ENCODE measurements around the gene MSI2.

Gene MSI2

DNA sequence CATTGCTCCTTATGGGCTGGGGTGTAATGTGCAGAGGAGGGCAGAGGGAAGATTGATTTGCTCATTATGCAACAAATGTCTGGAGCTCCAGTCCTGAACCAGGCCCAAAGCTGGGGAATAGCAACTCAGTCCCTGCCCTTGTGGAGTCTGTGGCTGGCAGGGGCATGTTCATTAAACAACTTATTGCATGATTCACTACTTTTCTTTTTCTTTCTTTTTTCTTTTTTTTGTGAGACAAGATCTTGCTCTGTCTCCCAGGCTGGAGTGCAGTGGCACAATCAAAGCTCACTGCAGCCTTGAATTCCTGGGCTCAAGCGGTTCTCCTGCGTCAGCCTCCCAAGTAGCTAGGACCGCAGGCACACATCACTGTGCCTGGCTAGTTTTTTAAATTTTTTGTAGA is 23.1 kb downstream of the MSI2 start:
- TF ChIP-seq, protein P1, sequence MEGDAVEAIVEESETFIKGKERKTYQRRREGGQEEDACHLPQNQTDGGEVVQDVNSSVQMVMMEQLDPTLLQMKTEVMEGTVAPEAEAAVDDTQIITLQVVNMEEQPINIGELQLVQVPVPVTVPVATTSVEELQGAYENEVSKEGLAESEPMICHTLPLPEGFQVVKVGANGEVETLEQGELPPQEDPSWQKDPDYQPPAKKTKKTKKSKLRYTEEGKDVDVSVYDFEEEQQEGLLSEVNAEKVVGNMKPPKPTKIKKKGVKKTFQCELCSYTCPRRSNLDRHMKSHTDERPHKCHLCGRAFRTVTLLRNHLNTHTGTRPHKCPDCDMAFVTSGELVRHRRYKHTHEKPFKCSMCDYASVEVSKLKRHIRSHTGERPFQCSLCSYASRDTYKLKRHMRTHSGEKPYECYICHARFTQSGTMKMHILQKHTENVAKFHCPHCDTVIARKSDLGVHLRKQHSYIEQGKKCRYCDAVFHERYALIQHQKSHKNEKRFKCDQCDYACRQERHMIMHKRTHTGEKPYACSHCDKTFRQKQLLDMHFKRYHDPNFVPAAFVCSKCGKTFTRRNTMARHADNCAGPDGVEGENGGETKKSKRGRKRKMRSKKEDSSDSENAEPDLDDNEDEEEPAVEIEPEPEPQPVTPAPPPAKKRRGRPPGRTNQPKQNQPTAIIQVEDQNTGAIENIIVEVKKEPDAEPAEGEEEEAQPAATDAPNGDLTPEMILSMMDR (IDR thresholded peaks at IDR 0.05; ENCODE audit: low read depth, low read length, poor library complexity, severe bottlenecking), result no peak
- TF ChIP-seq EZH2phosphoT487 (IDR thresholded peaks at IDR 0.05; ENCODE audit: borderline replicate concordance, low read length), result no peak
- Histone ChIP-seq H3K4me1 (ENCODE audit: control insufficient read depth, low read length) (peaks cover 18% of the 10 kb centered on the region), H3K4me3 (ENCODE audit: low read length) (no peak overlapping the region)

DNA sequence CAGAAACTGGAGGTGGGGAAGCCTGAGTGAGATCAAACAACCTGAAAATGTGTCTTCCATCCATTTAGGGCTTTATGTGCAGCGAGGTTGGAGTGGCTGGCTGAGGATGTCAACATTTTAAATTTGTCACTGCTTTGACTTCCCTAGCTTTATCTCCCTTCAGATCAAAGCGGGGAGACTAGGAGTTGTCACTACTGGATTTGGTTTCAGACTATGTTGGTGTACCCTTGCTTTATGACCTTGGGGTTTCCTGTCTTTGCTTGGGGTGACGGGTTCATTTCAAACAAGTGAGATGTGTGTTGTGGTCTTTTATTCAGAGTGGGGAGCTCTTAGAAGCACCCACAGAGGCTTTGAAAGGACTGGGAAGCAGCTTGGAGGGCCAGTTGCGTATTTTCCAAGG is 25.6 kb downstream of the MSI2 start:
- Histone ChIP-seq H3K9me2 (replicated peaks; ENCODE audit: control insufficient read depth, low read length) (no peaks in the 10 kb centered on the region), H3K36me3 (ENCODE audit: control insufficient read depth, low read length) (peaks cover 87% of the 10 kb centered on the region), H3K27ac (ENCODE audit: low read depth, low read length) (no peak overlapping the region), H3K4me1 (ENCODE audit: control insufficient read depth, low read length) (peaks cover 38% of the 10 kb centered on the region), H3F3A (ENCODE audit: control insufficient read depth, insufficient read depth) (no peaks in the 10 kb centered on the region), H3K4me3 (ENCODE audit: low read length) (no peak overlapping the region), H3K9me3 (ENCODE audit: control insufficient read depth, insufficient read depth, low read length) (no peaks in the 10 kb centered on the region), H4K20me1 (ENCODE audit: control insufficient read depth, insufficient read depth, low read depth, low read length) (peaks cover 12% of the 10 kb centered on the region; the same call in 1 of the 2 replicates), H3K79me2 (ENCODE audit: control insufficient read depth, low read length) (peaks cover 86% of the 10 kb centered on the region), H3K27me3 (ENCODE audit: control insufficient read depth, low read length) (no peaks in the 10 kb centered on the region), H3K4me2 (ENCODE audit: low read length) (no peak overlapping the region)
- TF ChIP-seq EZH2phosphoT487 (IDR thresholded peaks at IDR 0.05; ENCODE audit: borderline replicate concordance, low read length), result no peak
- TF ChIP-seq, protein P1 (IDR thresholded peaks at IDR 0.05; ENCODE audit: low read depth, low read length, poor library complexity, severe bottlenecking), result no peak

More for the DNA sequence above, 23.1 kb downstream of the MSI2 start:
- no peak overlapping the region for H3K27ac ChIP-seq (ENCODE audit: low read depth, low read length)
- H4K20me1 ChIP-seq (ENCODE audit: control insufficient read depth, insufficient read depth, low read depth, low read length), result peaks cover 10% of the 10 kb centered on the region; the same call in 1 of the 2 replicates
- H3K9me2 ChIP-seq (replicated peaks; ENCODE audit: control insufficient read depth, low read length), result no peaks in the 10 kb centered on the region
- no peak overlapping the region for H3K4me2 ChIP-seq (ENCODE audit: low read length)
- peaks cover 89% of the 10 kb centered on the region for H3K36me3 ChIP-seq (ENCODE audit: control insufficient read depth, low read length)
- no peaks in the 10 kb centered on the region for H3K9me3 ChIP-seq (ENCODE audit: control insufficient read depth, insufficient read depth, low read length)
- H3K27me3 ChIP-seq (ENCODE audit: control insufficient read depth, low read length), result no peaks in the 10 kb centered on the region
- H3K79me2 ChIP-seq (ENCODE audit: control insufficient read depth, low read length), result peaks cover 84% of the 10 kb centered on the region
- no peaks in the 10 kb centered on the region for H3F3A ChIP-seq (ENCODE audit: control insufficient read depth, insufficient read depth)

DNA sequence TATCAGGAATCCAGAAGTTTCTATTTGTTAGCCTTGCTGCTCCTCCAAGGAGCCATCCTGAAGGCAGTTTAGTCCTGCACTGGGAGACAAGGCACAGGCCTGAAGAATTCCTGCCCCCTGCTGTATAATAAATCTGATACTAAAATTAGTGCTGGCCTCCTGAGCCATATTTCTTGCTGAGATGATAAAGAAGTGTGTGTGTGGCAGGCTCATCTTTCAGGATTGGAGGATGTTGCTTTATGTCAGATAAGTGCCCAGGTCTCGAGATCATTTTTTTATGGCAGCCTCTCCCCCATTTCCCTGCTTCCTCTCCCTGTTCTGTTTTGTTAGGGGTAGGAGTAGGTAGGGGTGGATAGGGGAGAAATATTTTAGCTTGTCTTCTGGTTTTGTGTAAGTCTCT is 26.0 kb downstream of the MSI2 start:
- Histone ChIP-seq H3F3A (ENCODE audit: control insufficient read depth, insufficient read depth) (no peaks in the 10 kb centered on the region), H3K27me3 (ENCODE audit: control insufficient read depth, low read length) (no peaks in the 10 kb centered on the region), H3K9me2 (replicated peaks; ENCODE audit: control insufficient read depth, low read length) (no peaks in the 10 kb centered on the region), H3K27ac (ENCODE audit: low read depth, low read length) (no peak overlapping the region), H3K4me2 (ENCODE audit: low read length) (no peak overlapping the region), H3K4me1 (ENCODE audit: control insufficient read depth, low read length) (peaks cover 38% of the 10 kb centered on the region), H3K36me3 (ENCODE audit: control insufficient read depth, low read length) (peaks cover 88% of the 10 kb centered on the region), H3K9me3 (ENCODE audit: control insufficient read depth, insufficient read depth, low read length) (no peaks in the 10 kb centered on the region), H3K79me2 (ENCODE audit: control insufficient read depth, low read length) (peaks cover 90% of the 10 kb centered on the region), H4K20me1 (ENCODE audit: control insufficient read depth, insufficient read depth, low read depth, low read length) (peaks cover 12% of the 10 kb centered on the region; the same call in 1 of the 2 replicates), H3K4me3 (ENCODE audit: low read length) (no peak overlapping the region)
- TF ChIP-seq, protein P1 (IDR thresholded peaks at IDR 0.05; ENCODE audit: low read depth, low read length, poor library complexity, severe bottlenecking), result no peak
- no peak for TF ChIP-seq EZH2phosphoT487 (IDR thresholded peaks at IDR 0.05; ENCODE audit: borderline replicate concordance, low read length)

Data from DOHH2 (cell line).